HG03103 (cell line): Measurements from ENCODE around the gene TMEM132D.
"Not testable (repeated sequence)": the region's sequence is repeated elsewhere in the genome, so short reads cannot be mapped to it uniquely, and the experiment has no call there.

Experiments
- ATAC-seq: cut with Tn5 transposase; IDR thresholded peaks from one replicate; pipeline ENCODE4 v1.9.1; 2021; ENCODE audit warnings: low read depth; ENCODE audit not compliant: unreplicated experiment

Gene TMEM132D

GRCh38 chr12:129208566-129208965, 695.3 kb downstream of the TMEM132D start:
- no peak for ATAC-seq

- no peak for ATAC-seq
Observed at GRCh38 chr12:129207084-129207483, 696.7 kb downstream of the TMEM132D start.

- ATAC-seq = no peak
Observed at GRCh38 chr12:129203456-129203855, 700.4 kb downstream of the TMEM132D start.

- no peak for ATAC-seq
Observed at GRCh38 chr12:129202109-129202814, 701.6 kb downstream of the TMEM132D start.

DNA sequence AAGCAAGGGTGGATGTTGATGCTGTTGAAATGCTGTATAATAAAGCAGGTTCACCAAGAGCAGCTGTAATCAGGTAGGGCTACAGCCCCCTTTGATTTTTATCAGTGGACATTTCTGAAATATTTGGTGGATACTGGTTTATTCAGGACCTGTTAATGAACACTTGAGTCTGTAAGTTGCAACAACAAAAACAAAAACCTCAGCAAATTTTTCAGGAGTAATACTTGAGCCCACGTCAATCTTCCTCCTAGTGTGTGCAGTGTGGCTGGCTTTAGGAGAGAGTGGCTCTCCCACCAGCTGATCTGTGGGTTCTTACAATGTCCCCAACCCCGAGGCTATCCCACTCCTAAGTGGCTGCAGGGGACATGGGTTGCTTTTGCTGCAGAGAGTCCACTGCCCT, 702.8 kb downstream of the TMEM132D start:
- ATAC-seq = no peak

DNA sequence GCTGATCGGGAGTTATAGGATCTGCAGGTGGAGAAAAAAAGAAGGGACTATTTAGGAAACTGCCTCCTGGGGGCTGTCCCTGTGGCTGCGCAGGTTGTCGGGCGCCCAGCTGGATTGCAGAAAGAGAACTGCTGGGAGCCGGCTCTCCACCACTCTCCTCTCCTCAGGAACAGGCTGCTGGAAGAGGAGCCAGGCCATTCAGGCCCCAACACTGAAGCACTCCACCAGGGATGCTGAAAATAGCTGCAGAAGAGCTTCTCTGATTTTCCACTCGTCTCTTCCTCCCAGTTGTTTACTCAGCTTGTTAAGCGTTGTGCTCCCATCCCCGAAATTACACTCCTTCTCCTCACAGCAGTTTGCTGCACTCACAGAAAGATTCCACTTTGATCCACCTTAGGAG, 703.2 kb downstream of the TMEM132D start:
- no peak for ATAC-seq

- ATAC-seq = no peak
Observed at GRCh38 chr12:129196927-129197326, 706.9 kb downstream of the TMEM132D start.

- no peak for ATAC-seq
Observed at GRCh38 chr12:129195081-129195480, 708.7 kb downstream of the TMEM132D start.

- no peak for ATAC-seq
Observed at GRCh38 chr12:129193263-129193871, 710.5 kb downstream of the TMEM132D start.

- ATAC-seq = no peak
Observed at GRCh38 chr12:129190827-129191226, 713.0 kb downstream of the TMEM132D start.

DNA sequence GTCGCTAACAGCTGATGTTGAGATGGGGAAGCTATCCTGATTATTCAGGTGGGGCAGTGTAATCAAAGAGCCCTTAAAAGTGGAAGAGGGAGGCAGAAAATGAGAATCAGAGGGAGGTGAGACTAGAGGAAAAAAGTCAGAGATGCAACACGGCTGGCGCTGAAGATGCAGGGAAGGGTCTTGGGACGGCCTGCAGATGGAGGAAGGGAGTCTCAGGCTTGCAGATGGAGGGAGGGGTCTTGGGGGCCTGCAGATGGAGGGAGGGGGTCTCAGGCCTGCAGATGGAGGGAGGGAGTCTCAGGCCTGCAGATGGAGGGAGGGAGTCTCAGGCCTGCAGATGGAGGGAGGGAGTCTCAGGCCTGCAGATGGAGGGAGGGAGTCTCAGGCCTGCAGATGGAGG, 713.9 kb downstream of the TMEM132D start:
- ATAC-seq = not testable (repeated sequence)

- no peak for ATAC-seq
Observed at GRCh38 chr12:129186952-129187351, 716.9 kb downstream of the TMEM132D start.

DNA sequence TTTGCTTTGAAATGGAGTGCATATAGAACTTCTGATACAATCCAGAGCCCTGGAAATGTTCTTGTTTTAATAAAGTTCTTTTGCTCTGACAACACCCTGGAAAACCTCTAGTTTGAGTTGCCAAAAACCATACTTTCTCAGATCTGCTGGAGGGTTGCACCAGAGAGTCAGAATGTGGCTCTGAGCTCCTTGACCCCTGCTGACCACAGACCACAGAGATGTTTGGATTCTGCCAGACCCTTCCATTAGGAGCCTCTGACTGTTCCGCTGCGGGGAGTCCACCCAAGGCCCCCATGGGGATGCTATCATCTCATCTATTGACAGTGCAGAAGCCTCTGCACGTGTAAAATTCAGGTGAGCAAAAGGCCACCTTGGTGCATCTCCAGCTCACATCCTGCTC, 718.0 kb downstream of the TMEM132D start:
- ATAC-seq = no peak

GRCh38 chr12:129184127-129184928, 719.5 kb downstream of the TMEM132D start:
- no peak for ATAC-seq

DNA sequence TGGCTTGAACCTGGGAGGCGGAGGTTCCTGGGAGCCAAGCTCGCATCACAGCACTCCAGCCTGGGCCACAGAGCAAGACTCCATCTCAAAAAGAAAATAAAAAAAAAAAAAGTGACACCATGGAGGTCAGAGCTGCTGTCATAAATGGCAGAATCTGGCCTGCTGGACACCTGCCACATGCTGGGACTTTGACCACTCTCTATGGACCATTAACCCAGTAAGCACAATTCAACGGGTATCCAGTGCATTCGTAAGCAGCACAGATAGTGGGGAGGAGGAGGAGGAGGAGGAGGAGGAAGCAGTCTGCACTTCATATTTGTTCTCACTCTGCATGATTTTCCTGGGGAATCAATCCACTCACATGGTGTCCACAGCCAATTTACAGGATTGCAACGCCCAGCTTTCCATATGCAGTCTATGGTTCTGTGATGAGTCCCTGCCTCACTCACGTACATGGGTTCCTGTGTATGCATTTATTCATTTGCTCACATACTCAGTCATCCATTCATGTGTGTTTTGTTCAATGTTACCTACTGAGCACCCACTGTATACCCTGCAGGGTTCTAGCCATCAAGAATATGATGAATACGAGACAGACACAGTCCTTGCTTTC, 723.8 kb downstream of the TMEM132D start:
- no peak for ATAC-seq

GRCh38 chr12:129169928-129170327, 733.9 kb downstream of the TMEM132D start:
- ATAC-seq = no peak

- no peak for ATAC-seq
Observed at GRCh38 chr12:129163861-129164260, 740.0 kb downstream of the TMEM132D start.

- ATAC-seq = no peak
Observed at GRCh38 chr12:129163461-129163860, 740.4 kb downstream of the TMEM132D start.

GRCh38 chr12:129162805-129163204, 741.0 kb downstream of the TMEM132D start:
- ATAC-seq = no peak

DNA sequence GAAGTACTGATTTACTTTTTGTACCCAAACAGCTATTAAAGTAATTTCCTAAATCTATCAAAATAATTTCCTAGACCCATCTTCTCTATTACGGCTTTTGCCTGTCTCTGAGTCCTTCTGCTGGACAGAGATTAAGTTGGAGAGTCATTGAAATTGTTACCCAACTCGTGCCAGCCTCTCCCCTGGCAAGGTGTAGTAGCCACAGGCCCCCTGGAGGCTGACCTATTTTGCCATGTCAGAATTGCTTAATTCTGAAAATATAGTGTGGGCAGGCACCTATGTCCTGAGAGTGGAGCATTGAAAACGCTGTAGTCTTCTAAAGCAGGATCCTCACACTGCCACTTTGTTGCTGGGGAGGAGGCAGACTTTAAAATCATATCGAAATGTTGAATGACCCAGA, 742.3 kb downstream of the TMEM132D start:
- no peak for ATAC-seq

- no peak for ATAC-seq
Observed at GRCh38 chr12:129160282-129160681, 743.5 kb downstream of the TMEM132D start.
